ENCODE measurements around the gene LRRC66. TPM values are rescaled to one million over a fixed set of nuclear protein-coding genes. Genes with fewer than 3 reads are reported as not detected.
A peak's percentile ranks its signal among the peaks of the same experiment; 100 is the strongest.

LRRC66 gene
- total RNA-seq (2021) (0.24 TPM in 1 of 2 replicates, not detected in the other), Bru-seq, nascent RNA (percentile 17 among the genes with signal in this experiment), BruChase-seq, experiment 1, labeled RNA remaining after a 2-hour chase (percentile 9 among the genes with signal in this experiment), BruChase-seq, experiment 2, labeled RNA remaining after a 6-hour chase (percentile 15 among the genes with signal in this experiment)
- long read RNA-seq, result 0 reads

DNA sequence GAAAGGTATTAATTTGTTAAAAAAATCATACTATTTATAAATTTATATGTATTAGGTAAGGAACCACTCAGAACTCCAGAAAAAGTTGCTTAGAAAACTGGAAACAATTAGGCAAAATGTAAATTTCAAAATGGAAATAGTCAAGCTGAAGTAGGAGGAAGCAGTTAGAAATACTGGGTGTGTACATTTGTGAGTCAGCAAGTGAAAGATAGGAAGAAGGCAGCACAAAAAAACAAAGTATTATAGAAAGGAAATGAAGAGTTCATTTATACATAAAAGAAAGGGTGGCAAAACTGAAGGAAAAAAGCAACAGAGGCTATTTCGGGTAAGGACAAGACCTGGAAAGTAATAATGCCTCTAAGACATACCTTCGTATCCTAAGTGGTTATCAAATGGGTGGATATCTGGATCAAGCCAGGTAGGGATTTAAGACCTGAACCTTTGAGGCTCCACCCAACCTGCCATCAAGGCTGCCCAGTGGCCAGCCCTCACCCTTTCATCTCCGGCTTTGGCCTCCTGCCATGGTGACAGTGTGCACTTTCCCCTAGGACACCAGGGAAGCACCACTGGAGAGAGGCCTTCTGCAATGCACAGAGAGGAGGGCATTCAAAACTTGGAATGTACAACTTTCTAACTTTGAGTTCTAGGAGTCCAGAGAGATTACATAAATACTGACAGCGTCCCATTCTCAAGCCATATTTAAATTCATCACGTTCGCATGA lies at the start of gene LRRC66:
Gene LRRC66 (minus strand): TSS at position 428 of the 722 bp plus-strand sequence. CDS start 2,750 bp downstream, outside the sequence.
- no peak within 1 kb of the TSS for H3K27ac ChIP-seq
- CTCF ChIA-PET, result no interaction called here
- H3K4me3 ChIP-seq, result no peak within 1 kb of the TSS
- no peaks in the 10 kb centered on the region for H3K79me2 ChIP-seq (ENCODE audit: low read depth)
- DNase-seq, result peak in 1 of 2 experiments; percentile 33
- no peaks in the 10 kb centered on the region for H3K9me3 ChIP-seq (ENCODE audit: insufficient read depth, low read depth)
- no peaks in the 10 kb centered on the region for H3K9me2 ChIP-seq (ENCODE audit: insufficient read depth)
- no peaks in the 10 kb centered on the region for H3K27me3 ChIP-seq (ENCODE audit: insufficient read depth, low read depth)
- H3K36me3 ChIP-seq (ENCODE audit: low read depth), result no peaks in the 10 kb centered on the region
- POLR2A ChIA-PET (ENCODE audit: unreplicated experiment), result no interaction called here
- intact Hi-C loops (cut with micrococcal nuclease; ENCODE audit: unreplicated experiment), result no loop called here
- BruUV-seq (replicated peaks), result no TSS peak
- no peaks in the 10 kb centered on the region for H3F3A ChIP-seq (ENCODE audit: insufficient read depth, low read depth)
- no peak within 1 kb of the TSS for H2AFZ ChIP-seq
- TF ChIP-seq, protein P1, sequence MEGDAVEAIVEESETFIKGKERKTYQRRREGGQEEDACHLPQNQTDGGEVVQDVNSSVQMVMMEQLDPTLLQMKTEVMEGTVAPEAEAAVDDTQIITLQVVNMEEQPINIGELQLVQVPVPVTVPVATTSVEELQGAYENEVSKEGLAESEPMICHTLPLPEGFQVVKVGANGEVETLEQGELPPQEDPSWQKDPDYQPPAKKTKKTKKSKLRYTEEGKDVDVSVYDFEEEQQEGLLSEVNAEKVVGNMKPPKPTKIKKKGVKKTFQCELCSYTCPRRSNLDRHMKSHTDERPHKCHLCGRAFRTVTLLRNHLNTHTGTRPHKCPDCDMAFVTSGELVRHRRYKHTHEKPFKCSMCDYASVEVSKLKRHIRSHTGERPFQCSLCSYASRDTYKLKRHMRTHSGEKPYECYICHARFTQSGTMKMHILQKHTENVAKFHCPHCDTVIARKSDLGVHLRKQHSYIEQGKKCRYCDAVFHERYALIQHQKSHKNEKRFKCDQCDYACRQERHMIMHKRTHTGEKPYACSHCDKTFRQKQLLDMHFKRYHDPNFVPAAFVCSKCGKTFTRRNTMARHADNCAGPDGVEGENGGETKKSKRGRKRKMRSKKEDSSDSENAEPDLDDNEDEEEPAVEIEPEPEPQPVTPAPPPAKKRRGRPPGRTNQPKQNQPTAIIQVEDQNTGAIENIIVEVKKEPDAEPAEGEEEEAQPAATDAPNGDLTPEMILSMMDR (conservative IDR thresholded peaks at IDR 0.05), result no peak
- TF ChIP-seq EZH2 (IDR thresholded peaks at IDR 0.05; ENCODE audit: low read depth), result no peak
- no peaks in the 10 kb centered on the region for H4K20me1 ChIP-seq (ENCODE audit: insufficient read depth)
- H3K4me2 ChIP-seq, result no peak within 1 kb of the TSS
- no peaks in the 10 kb centered on the region; the same call in 1 of the 2 replicates for H3K4me1 ChIP-seq (replicated peaks; ENCODE audit: insufficient read depth)

- H2AFZ ChIP-seq, result no peak overlapping the region
- BruUV-seq (replicated peaks), result no TSS peak
- H3K27ac ChIP-seq, result no peak overlapping the region
- no peaks in the 10 kb centered on the region for H3K9me2 ChIP-seq (ENCODE audit: insufficient read depth)
- DNase-seq, result no peak
- H4K20me1 ChIP-seq (ENCODE audit: insufficient read depth), result no peaks in the 10 kb centered on the region
- H3K4me2 ChIP-seq, result no peak overlapping the region
- H3K4me1 ChIP-seq (replicated peaks; ENCODE audit: insufficient read depth), result no peaks in the 10 kb centered on the region
- H3K4me3 ChIP-seq, result no peak overlapping the region
- H3K9me3 ChIP-seq (ENCODE audit: insufficient read depth, low read depth), result no peaks in the 10 kb centered on the region
- H3K79me2 ChIP-seq (ENCODE audit: low read depth), result no peaks in the 10 kb centered on the region
- intact Hi-C loops (cut with micrococcal nuclease; ENCODE audit: unreplicated experiment), result no loop called here
- ChIA-PET POLR2A (ENCODE audit: unreplicated experiment) (no interaction called here), CTCF (no interaction called here)
- TF ChIP-seq, protein P1 (conservative IDR thresholded peaks at IDR 0.05), result no peak
- TF ChIP-seq EZH2 (IDR thresholded peaks at IDR 0.05; ENCODE audit: low read depth), result no peak
- no peaks in the 10 kb centered on the region for H3K36me3 ChIP-seq (ENCODE audit: low read depth)
- H3F3A ChIP-seq (ENCODE audit: insufficient read depth, low read depth), result no peaks in the 10 kb centered on the region
- H3K27me3 ChIP-seq (ENCODE audit: insufficient read depth, low read depth), result 0 out of 2 replicates have a peak, but pooled peaks cover under 1% of the 10 kb centered on the region
These were observed 49.4 kb upstream of the LRRC66 start for GRCh38 chr4:52069571-52069970.

DNA sequence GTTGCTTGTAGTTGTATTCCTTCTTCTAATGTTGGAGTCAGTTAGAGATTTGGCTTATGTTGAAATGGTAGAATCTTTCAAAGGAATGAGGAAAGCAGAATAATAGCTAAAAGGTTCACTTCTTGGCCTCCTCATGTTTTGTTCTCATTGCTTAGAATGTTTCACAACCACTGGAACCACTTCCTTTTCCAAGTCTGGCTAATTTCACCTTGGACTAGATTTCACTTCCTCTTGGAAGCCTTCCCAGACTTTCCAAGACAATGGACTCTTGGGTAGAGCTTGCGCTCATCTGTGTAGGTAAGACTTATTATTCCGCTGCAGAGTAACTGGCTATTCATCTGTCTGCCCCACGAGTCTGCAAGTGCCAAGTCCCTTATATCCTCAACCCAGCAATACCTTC lies 39.2 kb upstream of the LRRC66 start:
- no peak overlapping the region for H3K4me2 ChIP-seq
- no peaks in the 10 kb centered on the region for H3K9me3 ChIP-seq (ENCODE audit: insufficient read depth, low read depth)
- no peaks in the 10 kb centered on the region for H3K36me3 ChIP-seq (ENCODE audit: low read depth)
- H3K4me3 ChIP-seq, result no peak overlapping the region
- no peaks in the 10 kb centered on the region for H3K79me2 ChIP-seq (ENCODE audit: low read depth)
- H3K27me3 ChIP-seq (ENCODE audit: insufficient read depth, low read depth), result no peaks in the 10 kb centered on the region
- H3K9me2 ChIP-seq (ENCODE audit: insufficient read depth), result no peaks in the 10 kb centered on the region
- H3F3A ChIP-seq (ENCODE audit: insufficient read depth, low read depth), result no peaks in the 10 kb centered on the region
- ChIA-PET POLR2A (ENCODE audit: unreplicated experiment) (no interaction called here), CTCF (no interaction called here)
- H3K27ac ChIP-seq, result no peak overlapping the region
- no peak overlapping the region for H2AFZ ChIP-seq
- intact Hi-C loops (cut with micrococcal nuclease; ENCODE audit: unreplicated experiment), result no loop called here
- H4K20me1 ChIP-seq (ENCODE audit: insufficient read depth), result no peaks in the 10 kb centered on the region
- no TSS peak for BruUV-seq (replicated peaks)
- TF ChIP-seq, protein P1 (conservative IDR thresholded peaks at IDR 0.05), result no peak
- no peak for TF ChIP-seq EZH2 (IDR thresholded peaks at IDR 0.05; ENCODE audit: low read depth)
- DNase-seq, result no peak
- H3K4me1 ChIP-seq (replicated peaks; ENCODE audit: insufficient read depth), result no peaks in the 10 kb centered on the region

All from PC-9 (cell line).